ENCODE results near the gene GLB1L2.
"Not testable (repeated sequence)": the region's sequence is repeated elsewhere in the genome, so short reads cannot be mapped to it uniquely, and the experiment has no call there.

The GLB1L2 gene, protein sequence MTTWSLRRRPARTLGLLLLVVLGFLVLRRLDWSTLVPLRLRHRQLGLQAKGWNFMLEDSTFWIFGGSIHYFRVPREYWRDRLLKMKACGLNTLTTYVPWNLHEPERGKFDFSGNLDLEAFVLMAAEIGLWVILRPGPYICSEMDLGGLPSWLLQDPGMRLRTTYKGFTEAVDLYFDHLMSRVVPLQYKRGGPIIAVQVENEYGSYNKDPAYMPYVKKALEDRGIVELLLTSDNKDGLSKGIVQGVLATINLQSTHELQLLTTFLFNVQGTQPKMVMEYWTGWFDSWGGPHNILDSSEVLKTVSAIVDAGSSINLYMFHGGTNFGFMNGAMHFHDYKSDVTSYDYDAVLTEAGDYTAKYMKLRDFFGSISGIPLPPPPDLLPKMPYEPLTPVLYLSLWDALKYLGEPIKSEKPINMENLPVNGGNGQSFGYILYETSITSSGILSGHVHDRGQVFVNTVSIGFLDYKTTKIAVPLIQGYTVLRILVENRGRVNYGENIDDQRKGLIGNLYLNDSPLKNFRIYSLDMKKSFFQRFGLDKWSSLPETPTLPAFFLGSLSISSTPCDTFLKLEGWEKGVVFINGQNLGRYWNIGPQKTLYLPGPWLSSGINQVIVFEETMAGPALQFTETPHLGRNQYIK

DNA sequence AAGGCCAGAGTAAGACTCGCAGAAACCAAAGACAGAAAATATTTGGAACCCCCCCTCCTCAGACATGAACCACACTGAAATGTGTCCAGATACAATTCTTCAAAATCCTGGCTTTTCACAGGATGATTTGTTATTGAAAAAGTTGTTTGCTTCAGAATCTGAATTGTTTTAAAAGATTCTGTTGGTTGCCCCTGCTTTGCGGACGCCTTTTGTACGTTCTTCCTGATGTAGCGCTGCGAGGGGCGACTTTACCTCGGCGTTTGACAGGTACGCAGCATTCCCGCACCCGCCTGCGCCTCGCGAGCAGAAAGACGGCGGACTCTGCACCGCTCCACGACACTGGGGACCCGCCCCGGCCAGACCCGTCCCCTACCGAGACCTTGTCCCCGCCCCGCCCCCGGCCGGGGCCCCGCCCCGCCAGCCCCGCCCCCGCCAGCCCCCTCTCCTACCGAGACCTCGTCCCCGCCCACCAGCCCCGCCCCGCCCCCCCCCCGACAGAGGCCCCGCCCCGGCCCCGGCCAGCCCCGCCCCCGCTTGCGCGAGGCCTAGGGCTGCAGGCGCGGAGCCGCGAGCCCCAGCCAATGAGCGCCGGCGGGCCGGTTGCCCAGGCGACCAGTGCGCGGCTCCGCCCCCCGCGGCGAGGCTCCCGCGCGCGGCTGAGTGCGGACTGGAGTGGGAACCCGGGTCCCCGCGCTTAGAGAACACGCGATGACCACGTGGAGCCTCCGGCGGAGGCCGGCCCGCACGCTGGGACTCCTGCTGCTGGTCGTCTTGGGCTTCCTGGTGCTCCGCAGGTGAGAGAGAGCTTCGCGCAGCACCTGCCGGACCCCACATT lies at the start of gene GLB1L2:
Gene GLB1L2, plus strand, starts transcription at position 635 of the 835 bp plus-strand sequence. Its CDS starts 74 bp downstream, at position 709.
- in situ Hi-C loops (cut with MboI; ENCODE audit: low sequenced_read_pairs): no loop called here

DNA sequence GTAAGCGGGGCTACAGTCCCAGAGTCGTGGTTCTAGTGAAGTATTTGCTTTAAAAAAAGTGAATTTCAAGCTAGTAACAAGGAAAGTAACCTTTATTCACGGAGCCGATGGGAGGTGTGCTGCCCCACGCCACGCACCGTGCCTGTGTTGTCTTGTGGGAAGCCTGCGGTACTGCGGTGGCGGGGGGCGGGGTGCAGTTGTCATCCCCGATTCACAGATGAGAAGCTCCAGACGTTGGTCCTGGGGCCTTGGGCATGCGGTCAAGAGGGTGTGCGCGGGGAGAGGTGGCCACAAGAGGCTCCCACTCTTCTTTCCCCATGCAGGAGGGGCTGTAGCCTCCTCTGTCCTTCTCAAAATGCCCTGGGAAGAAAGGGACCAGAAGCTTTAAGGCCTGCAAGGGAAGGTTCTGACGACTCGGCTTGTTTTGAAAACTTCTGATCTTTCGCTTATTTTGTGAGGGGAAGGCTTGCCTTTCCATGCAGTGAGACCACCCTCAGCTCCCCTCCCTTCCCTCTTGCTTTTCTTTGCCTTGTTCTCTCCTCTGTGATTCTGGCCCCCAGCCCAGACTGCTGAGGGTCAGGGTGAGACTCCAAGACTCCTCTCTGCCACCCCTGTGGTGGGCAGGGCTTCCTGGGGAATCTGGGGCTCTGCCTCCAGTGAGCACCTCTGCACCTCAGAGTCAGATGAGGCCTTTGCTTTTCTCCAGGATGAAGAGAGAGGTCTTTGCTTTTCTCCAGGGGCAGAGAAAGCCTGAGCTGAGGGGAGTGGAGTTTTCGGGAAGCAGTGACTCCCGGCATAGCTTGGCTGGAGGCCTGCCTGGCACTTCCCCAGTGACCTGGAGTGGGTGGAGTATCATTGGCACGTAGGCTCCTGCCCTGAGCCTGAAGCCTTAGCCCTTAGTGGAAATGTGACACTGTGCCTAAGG lies 49.4 kb upstream of the GLB1L2 start:
- in situ Hi-C loops (cut with MboI; ENCODE audit: low sequenced_read_pairs): no loop called here

DNA sequence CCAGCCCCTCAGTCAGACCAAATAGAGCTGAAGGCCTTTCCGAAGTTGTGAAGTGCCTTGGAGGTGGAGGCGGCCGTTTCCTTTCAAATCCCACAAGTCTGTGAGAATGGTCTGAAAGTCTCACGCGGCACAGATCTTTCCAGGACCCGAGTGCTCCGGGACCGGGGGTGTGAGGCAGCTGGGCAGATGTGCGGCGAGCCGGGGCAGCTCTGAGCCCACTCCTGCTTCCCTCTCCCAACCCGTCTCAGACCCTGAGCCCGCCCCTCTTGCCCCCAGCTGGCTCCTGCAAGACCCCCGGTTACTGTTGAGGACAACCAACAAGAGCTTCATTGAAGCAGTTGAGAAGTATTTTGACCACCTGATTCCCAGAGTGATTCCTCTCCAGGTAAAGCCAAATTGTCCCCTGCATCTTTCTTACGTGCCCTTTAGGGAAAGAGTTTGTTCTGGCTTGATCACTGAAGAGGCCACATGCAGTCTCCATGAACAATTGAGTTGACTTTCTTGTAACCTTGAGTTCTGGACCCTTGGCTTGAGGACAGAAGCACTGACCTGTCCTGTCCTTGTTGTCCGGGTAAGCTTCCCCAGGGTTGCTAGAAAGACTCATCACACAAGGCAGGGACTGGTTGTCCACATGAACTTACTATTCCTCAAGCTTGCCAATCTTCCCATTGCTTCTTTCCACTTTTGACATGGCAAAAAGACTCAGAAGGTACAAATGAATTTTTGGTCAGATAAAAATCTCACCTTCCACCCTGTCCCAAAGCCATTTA lies 48.1 kb upstream of the GLB1L2 start:
- in situ Hi-C loops (cut with MboI; ENCODE audit: low sequenced_read_pairs): no loop called here

DNA sequence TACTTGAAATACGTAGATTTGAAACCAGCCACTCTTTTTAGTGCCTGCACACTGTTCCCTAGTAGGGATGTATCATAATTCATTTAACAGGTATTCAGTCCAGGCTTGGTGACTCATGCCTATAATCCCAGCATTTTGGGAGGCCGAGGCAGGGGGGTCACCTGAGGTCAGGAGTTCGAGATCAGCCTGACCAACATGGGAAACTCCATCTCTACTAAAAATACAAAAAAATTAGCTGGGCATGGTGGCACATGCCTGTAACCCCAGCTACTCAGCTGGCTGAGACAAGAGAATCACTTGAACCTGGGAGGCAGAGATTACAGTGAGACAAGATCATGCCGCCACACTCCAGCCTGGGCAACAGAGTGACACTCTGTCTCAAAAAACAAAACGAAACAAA lies 47.4 kb upstream of the GLB1L2 start:
- in situ Hi-C loops (cut with MboI; ENCODE audit: low sequenced_read_pairs): not testable (repeated sequence)

DNA sequence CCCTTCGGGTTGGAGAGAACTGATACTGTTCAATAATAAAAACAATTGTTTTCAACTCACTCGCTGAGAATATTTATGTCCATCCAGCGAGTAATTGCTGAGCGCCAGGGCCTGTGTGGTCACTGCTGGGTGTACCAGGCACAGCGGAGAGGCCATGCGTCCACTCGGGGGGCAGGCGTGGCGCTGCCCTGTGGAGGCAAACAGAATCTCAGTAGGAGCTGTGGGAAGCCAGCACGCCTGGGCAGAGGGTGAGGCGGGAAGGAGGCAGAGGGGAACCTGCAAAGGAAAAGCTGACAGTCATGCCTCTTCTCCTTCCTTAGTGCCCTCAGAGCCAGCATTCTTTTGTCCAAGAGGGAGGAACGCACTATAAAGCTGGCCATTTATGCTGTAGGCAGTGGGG lies 44.2 kb upstream of the GLB1L2 start:
- in situ Hi-C loops (cut with MboI; ENCODE audit: low sequenced_read_pairs): no loop called here

DNA sequence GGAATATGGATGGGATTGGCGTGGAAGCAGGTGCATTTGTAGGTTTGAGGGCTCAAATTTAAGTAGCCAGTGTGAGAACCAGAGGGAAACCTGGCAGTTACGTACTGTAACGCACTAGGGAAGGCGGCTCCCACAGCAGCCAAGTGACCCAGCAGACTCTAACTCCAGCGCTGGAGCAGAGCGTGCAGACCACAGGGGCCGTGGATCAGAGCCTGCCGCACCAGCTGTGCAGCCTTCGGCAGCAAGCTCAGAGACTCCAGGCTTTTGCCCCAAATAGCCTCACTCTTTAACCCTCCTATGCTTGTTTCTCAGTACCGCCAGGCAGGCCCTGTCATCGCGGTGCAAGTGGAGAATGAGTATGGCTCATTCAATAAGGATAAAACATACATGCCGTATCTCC lies 43.3 kb upstream of the GLB1L2 start:
- in situ Hi-C loops (cut with MboI; ENCODE audit: low sequenced_read_pairs): no loop called here

DNA sequence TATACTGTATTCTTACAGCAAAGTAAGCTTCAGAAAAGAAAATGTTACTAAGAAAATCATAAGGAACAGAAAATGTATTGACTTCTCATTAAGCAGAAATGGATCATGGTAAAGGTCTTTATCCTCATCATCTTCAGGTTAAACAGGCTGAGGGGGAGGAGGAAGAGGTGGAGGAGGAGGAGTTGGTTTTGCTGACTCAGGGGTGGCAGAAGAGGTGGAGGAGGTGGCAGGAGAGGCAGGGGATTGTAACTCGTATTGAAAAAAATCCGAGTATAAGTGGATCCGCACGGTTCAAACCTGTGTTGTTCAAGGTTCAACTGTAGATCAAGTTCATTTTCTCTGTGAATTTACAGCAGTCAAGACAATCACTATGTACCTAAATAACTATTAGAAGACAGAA lies 42.6 kb upstream of the GLB1L2 start:
- in situ Hi-C loops (cut with MboI; ENCODE audit: low sequenced_read_pairs): no loop called here

DNA sequence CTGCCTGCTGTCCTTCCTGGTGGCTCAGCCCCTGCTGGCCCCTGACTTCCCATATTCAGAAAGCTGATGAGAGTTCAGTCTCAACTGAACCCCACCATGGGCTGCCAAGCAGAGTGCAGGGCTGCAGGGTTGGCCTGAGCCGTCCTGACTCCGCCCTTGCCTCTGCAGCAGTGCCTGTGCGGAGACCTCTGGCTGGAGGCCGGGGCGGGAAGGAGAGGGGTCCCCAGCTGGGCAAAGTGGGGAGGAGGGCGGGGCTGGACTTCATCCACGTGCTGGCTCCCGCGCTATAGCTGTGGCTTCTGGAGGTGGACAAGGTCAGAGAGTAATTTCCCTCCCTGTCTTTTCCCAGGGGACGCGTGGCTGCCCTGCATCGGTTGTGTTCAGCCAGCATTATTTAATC lies 42.0 kb upstream of the GLB1L2 start:
- in situ Hi-C loops (cut with MboI; ENCODE audit: low sequenced_read_pairs): no loop called here

DNA sequence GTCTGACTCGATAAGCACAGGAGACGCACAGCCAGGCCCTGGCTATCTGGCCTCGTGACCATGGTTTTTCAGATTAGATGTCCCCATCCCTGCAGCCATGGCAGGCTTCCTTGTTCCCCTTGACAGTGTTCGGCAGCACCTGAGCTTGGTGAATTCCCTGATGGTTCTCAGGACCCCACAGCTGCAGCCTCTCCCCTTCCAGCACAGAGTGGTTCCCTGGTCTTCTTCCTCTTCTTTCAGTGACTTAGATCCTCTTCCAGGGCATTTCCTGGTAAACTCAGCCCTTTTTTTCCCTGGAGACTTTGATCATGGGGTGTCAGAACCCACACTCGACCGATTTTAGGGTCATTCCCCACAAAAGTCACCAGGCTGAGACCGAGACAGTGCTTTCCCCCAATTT lies 41.1 kb upstream of the GLB1L2 start:
- in situ Hi-C loops (cut with MboI; ENCODE audit: low sequenced_read_pairs): no loop called here

DNA sequence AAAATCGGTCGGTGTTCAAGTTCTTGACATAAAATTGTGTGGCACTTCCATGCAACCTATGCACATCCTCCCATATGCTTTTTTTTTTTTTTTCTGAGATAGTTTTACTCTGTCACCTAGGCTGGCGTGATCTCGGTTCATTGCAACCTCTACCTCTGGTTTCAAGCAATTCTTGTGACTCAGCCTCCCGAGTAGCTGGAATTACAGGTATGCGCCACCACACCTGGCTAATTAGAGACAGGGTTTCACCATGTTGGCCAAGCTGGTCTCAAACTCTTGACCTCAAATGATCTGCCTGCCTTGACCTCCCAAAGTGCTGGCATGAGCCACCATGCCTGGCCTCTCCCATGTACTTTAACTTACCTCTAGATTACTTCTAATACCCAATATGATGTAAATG lies 40.6 kb upstream of the GLB1L2 start:
- in situ Hi-C loops (cut with MboI; ENCODE audit: low sequenced_read_pairs): no loop called here

DNA sequence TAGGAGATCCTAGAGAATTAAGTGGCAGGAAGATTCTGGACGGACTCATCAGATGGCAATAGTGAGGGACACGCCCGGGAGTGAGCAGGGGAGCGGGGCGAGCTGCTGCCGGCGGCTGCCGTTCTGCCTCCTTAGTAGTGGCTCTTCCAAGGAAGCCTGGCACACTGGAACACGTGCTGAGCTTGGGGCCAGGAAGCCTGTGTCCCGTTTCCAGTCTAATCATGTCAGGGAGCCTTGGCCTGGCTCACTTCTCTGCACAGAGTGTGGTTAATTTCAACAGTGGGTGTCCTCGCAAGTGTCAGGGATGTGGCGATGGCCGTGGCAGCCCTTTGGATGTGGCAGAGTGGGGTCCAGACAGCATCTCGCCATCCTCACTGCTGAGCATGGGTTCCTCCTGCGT lies 39.1 kb upstream of the GLB1L2 start:
- in situ Hi-C loops (cut with MboI; ENCODE audit: low sequenced_read_pairs): no loop called here

DNA sequence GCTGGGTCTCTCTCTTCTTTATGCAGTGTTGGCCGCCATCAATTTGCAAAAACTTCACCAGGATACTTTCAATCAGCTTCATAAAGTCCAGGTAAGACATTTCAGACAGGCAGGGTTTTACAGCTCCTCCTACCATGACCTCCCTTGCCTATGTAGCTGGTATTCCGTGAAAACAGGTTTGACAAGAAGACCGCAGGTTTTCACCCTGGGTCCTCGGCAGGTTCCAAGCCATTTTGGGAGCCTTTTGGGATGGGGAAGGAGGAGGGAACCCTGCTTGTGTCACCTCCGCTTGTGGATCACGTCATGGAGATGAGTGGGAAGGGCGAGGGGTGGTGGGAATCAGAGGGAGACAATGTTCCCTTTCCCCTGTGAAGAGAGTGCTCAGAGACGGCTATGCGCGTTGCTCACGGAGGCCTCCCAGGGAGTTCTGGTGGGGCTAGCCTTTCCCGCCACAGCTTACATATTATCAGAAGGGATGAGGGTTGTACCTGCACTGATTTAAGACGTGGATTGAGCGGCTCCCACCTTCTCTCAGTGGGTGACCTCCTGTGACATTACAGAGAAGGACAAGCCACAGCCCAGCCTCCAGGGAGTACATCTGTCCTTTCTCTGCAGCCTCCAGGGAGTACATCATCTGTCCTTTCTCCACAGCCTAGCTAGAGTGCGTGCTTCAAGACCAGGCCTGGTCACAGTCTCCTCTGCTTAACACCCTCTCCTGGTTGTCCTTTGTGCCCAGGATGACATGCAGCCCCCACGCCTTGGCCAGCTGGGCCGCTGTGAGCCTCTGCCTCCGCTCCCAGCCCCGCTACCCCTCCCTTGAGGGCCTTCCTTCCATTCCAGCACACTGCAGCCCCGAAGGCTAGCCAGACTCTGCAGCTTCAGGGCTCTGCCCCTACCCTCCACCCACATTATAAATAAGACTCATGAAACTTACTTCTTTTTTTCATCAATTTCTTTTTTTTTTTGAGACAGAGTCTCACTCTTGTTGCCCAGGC lies 38.4 kb upstream of the GLB1L2 start:
- in situ Hi-C loops (cut with MboI; ENCODE audit: low sequenced_read_pairs): no loop called here

DNA sequence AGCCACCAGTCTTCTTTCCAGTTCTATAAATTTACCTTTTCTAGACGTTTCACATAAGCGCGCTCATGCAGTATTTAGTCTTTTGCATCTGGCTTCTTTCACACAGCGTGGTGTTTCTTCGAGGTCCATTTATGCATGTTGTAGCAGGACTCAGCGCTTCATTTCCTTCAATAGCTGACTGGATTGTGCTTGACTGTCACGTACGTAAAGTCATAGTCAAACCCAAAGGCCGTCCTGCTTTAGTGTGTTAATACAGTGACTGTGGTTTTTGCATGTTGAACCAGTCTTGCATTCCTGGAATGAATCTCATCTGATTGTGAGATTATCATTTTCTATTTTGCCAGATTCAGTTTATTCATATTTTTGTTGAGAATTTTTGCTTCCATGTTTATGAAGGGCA lies 37.1 kb upstream of the GLB1L2 start:
- in situ Hi-C loops (cut with MboI; ENCODE audit: low sequenced_read_pairs): no loop called here

DNA sequence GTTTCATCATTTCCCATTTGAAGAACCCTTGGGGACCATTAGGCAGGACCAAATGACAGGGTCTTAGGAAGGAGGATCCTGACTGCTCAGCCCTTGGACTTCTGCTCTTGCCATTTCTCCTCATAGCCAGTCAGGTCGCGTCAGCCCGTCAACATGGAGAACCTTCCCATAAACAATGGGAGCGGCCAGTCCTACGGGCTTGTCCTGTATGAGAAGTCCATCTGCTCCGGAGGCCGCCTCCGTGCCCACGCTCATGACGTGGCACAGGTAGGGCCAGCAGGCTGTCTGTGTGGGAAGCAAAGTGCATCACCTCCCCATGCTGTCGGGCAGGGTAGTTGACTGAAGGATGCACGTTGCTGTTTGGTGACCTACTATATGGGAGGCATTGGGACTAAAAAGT lies 19.6 kb upstream of the GLB1L2 start:
- in situ Hi-C loops (cut with MboI; ENCODE audit: low sequenced_read_pairs): no loop called here

DNA sequence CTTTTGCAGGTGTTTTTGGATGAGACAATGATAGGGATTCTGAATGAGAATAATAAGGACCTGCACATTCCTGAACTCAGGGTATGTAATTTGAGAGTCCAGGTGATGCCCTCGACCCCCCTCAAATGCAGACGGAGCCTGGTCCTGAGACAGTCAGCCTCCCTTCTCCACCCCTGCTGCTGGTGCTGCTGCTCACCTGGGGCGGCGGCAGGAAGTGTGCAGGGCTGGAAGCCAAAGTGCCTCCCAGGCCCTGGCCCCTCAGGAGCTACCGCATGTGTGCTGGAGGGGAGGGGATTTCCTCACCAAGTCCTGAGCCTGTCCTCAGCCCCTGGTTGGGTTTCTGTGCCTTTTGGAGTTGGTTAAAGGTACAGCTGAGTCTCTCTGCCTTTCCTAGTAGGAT lies 19.0 kb upstream of the GLB1L2 start:
- in situ Hi-C loops (cut with MboI; ENCODE audit: low sequenced_read_pairs): no loop called here

DNA sequence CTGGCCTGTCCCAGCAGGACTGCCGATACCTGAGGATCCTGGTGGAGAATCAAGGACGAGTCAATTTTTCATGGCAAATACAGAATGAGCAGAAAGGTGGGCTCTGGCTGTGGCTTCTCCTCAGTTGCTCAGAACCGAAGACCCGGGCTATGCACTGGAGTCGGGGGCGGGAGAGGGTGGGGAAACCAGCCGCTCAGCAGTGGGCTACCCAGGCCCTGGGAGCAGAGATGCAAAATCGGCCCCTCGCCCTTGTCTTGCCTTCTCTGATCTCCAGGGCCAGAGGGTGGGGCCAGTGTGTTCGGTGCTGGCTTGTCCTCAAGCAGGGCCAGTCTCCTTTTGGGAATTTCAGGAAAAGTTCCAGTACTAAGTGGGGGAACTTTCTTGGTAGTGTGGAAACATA lies 18.4 kb upstream of the GLB1L2 start:
- in situ Hi-C loops (cut with MboI; ENCODE audit: low sequenced_read_pairs): no loop called here

DNA sequence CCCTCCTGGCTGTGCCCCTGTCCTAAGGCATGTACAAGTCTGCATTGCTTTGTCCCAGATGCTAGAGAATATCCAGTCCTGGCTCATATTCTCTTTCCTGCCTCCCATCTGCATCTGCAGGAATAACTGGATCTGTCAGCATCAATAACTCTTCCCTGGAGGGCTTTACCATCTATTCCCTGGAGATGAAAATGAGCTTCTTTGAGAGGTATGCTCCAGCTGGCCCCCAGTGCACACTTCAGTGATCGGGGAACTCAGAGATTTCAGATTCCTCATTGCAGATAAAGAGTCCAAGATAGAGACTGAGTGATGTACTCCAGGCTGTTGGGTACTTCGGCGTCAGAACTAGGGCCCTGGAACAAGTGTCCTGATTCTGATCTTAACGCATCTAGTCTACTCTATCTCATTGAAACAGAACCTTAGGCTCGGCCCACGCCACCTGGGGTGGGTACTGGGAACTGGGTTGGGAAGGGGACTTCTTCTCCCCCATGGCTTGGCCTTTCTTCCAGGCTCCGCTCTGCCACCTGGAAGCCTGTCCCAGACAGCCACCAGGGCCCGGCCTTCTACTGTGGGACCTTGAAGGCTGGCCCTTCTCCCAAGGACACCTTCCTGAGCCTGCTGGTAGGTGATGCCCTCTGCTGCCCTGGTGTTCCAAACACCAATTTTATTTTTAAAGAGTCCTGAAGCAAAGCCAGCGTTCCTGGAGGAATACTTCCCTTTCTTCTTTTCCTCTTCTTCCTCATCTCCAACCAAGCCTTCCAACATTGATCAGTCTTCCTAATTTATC lies 17.8 kb upstream of the GLB1L2 start:
- in situ Hi-C loops (cut with MboI; ENCODE audit: low sequenced_read_pairs): no loop called here

DNA sequence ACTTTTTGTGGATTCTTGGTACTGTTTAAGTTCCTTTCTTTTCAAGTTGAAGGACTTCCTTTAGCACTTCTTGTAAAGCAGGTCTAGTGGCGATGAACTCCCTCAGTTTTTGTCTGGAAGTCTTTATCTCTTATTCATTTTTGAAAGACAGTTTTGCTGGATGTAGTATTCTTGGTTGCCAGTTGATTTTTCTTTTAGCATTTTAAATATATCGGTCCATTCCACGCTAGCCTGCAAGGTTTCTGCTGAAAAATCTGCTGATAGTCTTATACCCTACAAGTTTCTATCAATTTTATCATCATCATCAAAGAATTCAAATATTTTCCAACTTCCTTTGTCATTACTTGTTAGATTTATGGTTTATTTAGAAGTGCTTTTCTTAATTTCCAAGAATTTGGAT lies 14.7 kb upstream of the GLB1L2 start:
- in situ Hi-C loops (cut with MboI; ENCODE audit: low sequenced_read_pairs): no loop called here

All from hTERT RPE-1 (cell line).